Natural killer cell (primary cell): ENCODE results near the gene ZBTB12. TPM values are rescaled to one million over a fixed set of nuclear protein-coding genes. Genes with fewer than 3 reads are reported as not detected.
A peak's percentile ranks its signal among the peaks of the same experiment; 100 is the strongest.

Experiments used
- ATAC-seq, 3 donors: fragments of 150-1000 bp in 2 of 3; fragments of 200-7000 bp in 1 of 3; cut with Tn5 transposase; 1 replicate in 1 of 3; 2 replicates in 2 of 3; pipeline ENCODE4 v1.10.0; 2021; ENCODE audit warnings: mild to moderate bottlenecking in 2 of 3, moderate library complexity in 2 of 3
- DNase-seq, 2 donors: peaks; one replicate each; pipeline versions ENCODE4 v3.0.0 to v3.0.0-alpha.2; 2013 to 2021; ENCODE audit warnings: mixed read lengths in 1 of 2
- H3K27ac ChIP-seq: one replicate; pipeline ENCODE4 v1.5.1; 2013; ENCODE audit warnings: mild to moderate bottlenecking, low read length
- H3K27me3 ChIP-seq: one replicate; pipeline ENCODE4 v1.6.1; 2013; ENCODE audit warnings: low read length; ENCODE audit not compliant: control insufficient read depth, insufficient read depth
- H3K36me3 ChIP-seq: one replicate; pipeline ENCODE4 v1.6.1; 2013; ENCODE audit warnings: low read length; ENCODE audit not compliant: control insufficient read depth, insufficient read depth
- H3K4me1 ChIP-seq: one replicate; pipeline ENCODE4 v1.6.1; 2013; ENCODE audit warnings: low read length; ENCODE audit not compliant: control insufficient read depth, insufficient read depth
- H3K4me3 ChIP-seq: one replicate; pipeline ENCODE4 v1.5.1; 2013; ENCODE audit warnings: low read length
- H3K9me3 ChIP-seq: one replicate; pipeline ENCODE4 v1.6.1; 2013; ENCODE audit warnings: low read length; ENCODE audit not compliant: control insufficient read depth, insufficient read depth
- H3K27ac Mint-ChIP-seq, 2 donors: one replicate each; pipeline ENCODE4 v1.8.0; 2022; ENCODE audit warnings: mild to moderate bottlenecking in 2 of 2, mixed read lengths in 2 of 2, moderate library complexity in 1 of 2
- H3K27me3 Mint-ChIP-seq, 2 donors: one replicate each; pipeline ENCODE4 v1.8.0; 2022; ENCODE audit warnings: low read depth in 2 of 2, mixed read lengths in 2 of 2
- H3K36me3 Mint-ChIP-seq: one replicate; pipeline ENCODE4 v1.8.0; 2022; ENCODE audit warnings: mixed read lengths
- H3K4me1 Mint-ChIP-seq, 2 donors: one replicate each; pipeline ENCODE4 v1.8.0; 2022; ENCODE audit warnings: mixed read lengths in 2 of 2
- H3K4me3 Mint-ChIP-seq: one replicate; pipeline ENCODE4 v1.8.0; 2022; ENCODE audit warnings: mild to moderate bottlenecking, moderate library complexity, mixed read lengths
- H3K9me3 Mint-ChIP-seq, 2 donors: one replicate each; pipeline ENCODE4 v1.8.0; 2022; ENCODE audit warnings: mixed read lengths in 2 of 2
- CTCF ChIP-seq: fragments of 200-600 bp; IDR thresholded peaks from one replicate; pipeline ENCODE4 v1.8.0; 2022; ENCODE audit warnings: antibody characterized with exemption
- WGBS: methylation state at CpG from one replicate; pipeline ENCODE4 v1.1.7; 2013; ENCODE audit warnings: missing lambda C conversion rate; ENCODE audit not compliant: insufficient coverage; 5-methylcytosine and 5-hydroxymethylcytosine counted together
- intact Hi-C: fragments of 100-400 bp; cut with micrococcal nuclease; formaldehyde crosslinking; loops from one replicate; pipeline ENCODE4 v1.14.2; 2022
- total RNA-seq, 4 donors: library from RNA; stranded (reverse); fragments of 120-200 nt in 1 of 4; gene quantifications; one replicate each; pipeline versions ENCODE4 v1.2.3 to v1.2.4, GENCODE V29; 2013 to 2022

ZBTB12 gene
- total RNA-seq, 3 donors from 2014 or later (not counting 1 experiment from before 2014, with no cell fraction given): 0.54 to 0.77 (median 0.63) TPM

GRCh38 chr6:31906122-31906521 lies 4.2 kb upstream of the ZBTB12 start:
- H3K4me3 Mint-ChIP-seq: no peak overlapping the region

GRCh38 chr6:31905041-31905440 lies 3.2 kb upstream of the ZBTB12 start:
- H3K27ac Mint-ChIP-seq: no peak overlapping the region
- intact Hi-C loops: no loop called here
- no peaks in the 10 kb centered on the region for H3K9me3 ChIP-seq

More at GRCh38 chr6:31906122-31906521, 4.2 kb upstream of the ZBTB12 start:
- no peak for TF ChIP-seq CTCF
- intact Hi-C loops: no loop called here
- Mint-ChIP-seq H3K9me3 (no peaks in the 10 kb centered on the region), H3K4me1 (peaks cover 10 to 19% of the 10 kb centered on the region in 2 donors), H3K36me3 (no peaks in the 10 kb centered on the region), H3K27me3 (peaks cover 0 to 5% of the 10 kb centered on the region in 2 donors), H3K27ac (no peak overlapping the region)
- DNase-seq: no peak
- no peaks in the 10 kb centered on the region for H3K27me3 ChIP-seq
- no peaks in the 10 kb centered on the region for H3K36me3 ChIP-seq
- no peak for ATAC-seq
- 72% methylated on average over 3 of the region's 4 CpGs for WGBS
- no peak overlapping the region for H3K4me3 ChIP-seq
- peaks cover 17% of the 10 kb centered on the region for H3K4me1 ChIP-seq
- no peak overlapping the region for H3K27ac ChIP-seq
- no peaks in the 10 kb centered on the region for H3K9me3 ChIP-seq

DNA sequence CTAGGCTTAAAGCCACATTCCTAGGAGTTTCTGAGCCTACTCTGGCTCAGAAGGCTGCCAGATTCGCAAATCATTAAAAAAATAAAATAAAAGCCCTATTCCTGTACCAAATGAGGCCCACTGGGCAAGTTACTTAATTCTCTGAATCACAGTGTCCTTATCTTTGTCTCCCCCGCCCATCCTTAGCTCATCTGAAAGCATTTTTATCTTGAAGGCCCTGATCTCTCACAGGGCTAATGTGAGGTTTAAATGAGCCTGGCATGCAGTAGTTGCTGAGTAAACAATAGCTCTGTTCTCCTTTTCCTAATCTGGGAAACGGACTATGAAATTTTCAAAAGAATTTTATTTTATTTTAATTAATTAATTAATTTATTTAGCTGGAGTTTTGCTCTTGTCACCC lies 2.1 kb upstream of the ZBTB12 start:
- no peak for TF ChIP-seq CTCF
- 95% methylated on average over 2 of the region's 3 CpGs for WGBS
- no peak overlapping the region for H3K27ac Mint-ChIP-seq
- H3K4me1 ChIP-seq: peaks cover 38% of the 10 kb centered on the region
- intact Hi-C loops: no loop called here
- H3K9me3 Mint-ChIP-seq: no peaks in the 10 kb centered on the region
- H3K27ac ChIP-seq: no peak overlapping the region
- H3K36me3 ChIP-seq: no peaks in the 10 kb centered on the region
- ATAC-seq (no peak), DNase-seq (no peak)
- H3K4me1 Mint-ChIP-seq: peaks cover 16 to 30% of the 10 kb centered on the region in 2 donors
- H3K9me3 ChIP-seq: no peaks in the 10 kb centered on the region
- no peak overlapping the region for H3K4me3 ChIP-seq
- H3K27me3 ChIP-seq: no peaks in the 10 kb centered on the region
- no peaks in the 10 kb centered on the region for H3K36me3 Mint-ChIP-seq
- H3K4me3 Mint-ChIP-seq: peak overlapping the region; percentile 50
- peaks cover 0 to 5% of the 10 kb centered on the region in 2 donors for H3K27me3 Mint-ChIP-seq

More at GRCh38 chr6:31905041-31905440, 3.2 kb upstream of the ZBTB12 start:
- H3K4me1 Mint-ChIP-seq: peaks cover 10 to 20% of the 10 kb centered on the region in 2 donors
- Histone ChIP-seq H3K4me1 (peaks cover 28% of the 10 kb centered on the region), H3K36me3 (no peaks in the 10 kb centered on the region), H3K27me3 (no peaks in the 10 kb centered on the region), H3K27ac (no peak overlapping the region), H3K4me3 (no peak overlapping the region)
- no peaks in the 10 kb centered on the region for H3K36me3 Mint-ChIP-seq
- peaks cover 0 to 5% of the 10 kb centered on the region in 2 donors for H3K27me3 Mint-ChIP-seq
- H3K9me3 Mint-ChIP-seq: no peaks in the 10 kb centered on the region
- no peak for TF ChIP-seq CTCF
- ATAC-seq (no peak), DNase-seq (no peak)
- no CpG with 5 or more reads among the region's 1 CpG for WGBS
- no peak overlapping the region for H3K4me3 Mint-ChIP-seq

DNA sequence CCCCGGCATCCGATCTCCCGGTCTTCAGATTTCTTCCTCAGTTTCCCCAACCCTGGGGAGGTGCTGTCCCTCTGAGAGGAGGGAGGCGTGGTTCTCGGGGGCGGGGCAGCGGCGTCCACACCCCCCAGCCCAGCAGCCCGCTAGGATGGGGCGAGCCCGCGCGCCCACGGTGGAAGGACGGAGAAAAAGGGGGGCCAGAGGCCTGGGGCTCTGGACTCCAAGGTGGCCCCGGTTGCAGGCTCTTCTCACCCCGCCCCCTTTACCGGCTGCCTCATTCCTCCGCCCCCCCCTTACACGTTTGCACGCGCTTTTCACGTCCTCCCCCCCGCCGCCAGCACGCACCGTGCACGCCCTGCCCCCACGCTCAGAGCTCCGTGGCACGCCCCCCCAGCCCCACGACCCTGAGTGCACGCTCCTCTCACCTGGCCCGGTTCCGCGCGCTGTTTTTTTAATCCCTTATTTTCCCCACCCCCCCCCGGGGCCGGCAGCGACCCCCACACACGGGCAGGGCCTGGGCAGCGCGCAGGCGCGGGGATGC lies 402 bp downstream of the ZBTB12 start:
- no peaks in the 10 kb centered on the region for H3K9me3 Mint-ChIP-seq
- H3K27ac Mint-ChIP-seq: peak overlapping the region in 1 of 2 donors; percentile 56
- H3K4me1 Mint-ChIP-seq: peaks cover 29 to 45% of the 10 kb centered on the region in 2 donors
- ATAC-seq (peak; percentile 4 to 6 (median 6)), DNase-seq (peak; percentile 35 to 85)
- peaks cover 50% of the 10 kb centered on the region for H3K4me1 ChIP-seq
- peak overlapping the region; percentile 17 for H3K27ac ChIP-seq
- 2% methylated on average over 36 of the region's 45 CpGs for WGBS
- H3K27me3 Mint-ChIP-seq: peaks cover 0 to 5% of the 10 kb centered on the region in 2 donors
- no peaks in the 10 kb centered on the region for H3K36me3 Mint-ChIP-seq
- H3K4me3 ChIP-seq: peak overlapping the region; percentile 40
- H3K9me3 ChIP-seq: no peaks in the 10 kb centered on the region
- intact Hi-C loops: no loop called here
- no peaks in the 10 kb centered on the region for H3K36me3 ChIP-seq
- H3K27me3 ChIP-seq: no peaks in the 10 kb centered on the region
- TF ChIP-seq CTCF: no peak
- peak overlapping the region; percentile 31 for H3K4me3 Mint-ChIP-seq
